Type B pancreatic cell (in vitro differentiated cells): Measurements from ENCODE around the gene LCAT. TPM values are rescaled to one million over a fixed set of nuclear protein-coding genes. Genes with fewer than 3 reads are reported as not detected.

Source experiments
- DNase-seq: peaks from one replicate; pipeline ENCODE4 v3.0.0; 2021; ENCODE audit warnings: mixed read lengths; ENCODE audit not compliant: unreplicated experiment; ENCODE audit errors: extremely low spot score
- H3K27ac Mint-ChIP-seq: 2 replicates; pipeline ENCODE4 v1.8.0; 2021; ENCODE audit warnings: mild to moderate bottlenecking, mixed read lengths
- H3K27me3 Mint-ChIP-seq: 2 replicates; pipeline ENCODE4 v1.8.0; 2021; ENCODE audit warnings: mixed read lengths
- H3K36me3 Mint-ChIP-seq: 2 replicates; pipeline ENCODE4 v1.8.0; 2021; ENCODE audit warnings: mixed read lengths
- H3K4me1 Mint-ChIP-seq: one replicate; pipeline ENCODE4 v1.8.0; 2021; ENCODE audit warnings: mixed read lengths; ENCODE audit not compliant: unreplicated experiment
- H3K4me3 Mint-ChIP-seq: 2 replicates; pipeline ENCODE4 v1.8.0; 2021; ENCODE audit warnings: mild to moderate bottlenecking, mixed read lengths
- H3K9me3 Mint-ChIP-seq: 2 replicates; pipeline ENCODE4 v1.8.0; 2021; ENCODE audit warnings: mixed read lengths
- CTCF ChIP-seq: fragments of 200-600 bp; sonication (generic); conservative IDR thresholded peaks from 2 replicates; pipeline ENCODE4 v1.5.0; 2021; ENCODE audit warnings: antibody characterized with exemption, mild to moderate bottlenecking
- total RNA-seq: library from RNA; stranded (reverse); gene quantifications from 2 replicates; pipeline ENCODE4 v1.2.1, GENCODE V29; 2021; ENCODE audit warnings: low replicate concordance

LCAT gene
- total RNA-seq, 1 donor from 2014 or later, result 26.1 TPM

GRCh38 chr16:67928561-67929364 lies 15.2 kb downstream of the LCAT start:
- H3K4me1 Mint-ChIP-seq, result no peaks in the 10 kb centered on the region
- no peaks in the 10 kb centered on the region for H3K36me3 Mint-ChIP-seq
- no peak overlapping the region for H3K4me3 Mint-ChIP-seq
- DNase-seq, result no peak
- H3K27ac Mint-ChIP-seq, result no peak overlapping the region
- H3K27me3 Mint-ChIP-seq, result no peaks in the 10 kb centered on the region
- H3K9me3 Mint-ChIP-seq, result no peaks in the 10 kb centered on the region
- peak; percentile 86 for TF ChIP-seq CTCF

DNA sequence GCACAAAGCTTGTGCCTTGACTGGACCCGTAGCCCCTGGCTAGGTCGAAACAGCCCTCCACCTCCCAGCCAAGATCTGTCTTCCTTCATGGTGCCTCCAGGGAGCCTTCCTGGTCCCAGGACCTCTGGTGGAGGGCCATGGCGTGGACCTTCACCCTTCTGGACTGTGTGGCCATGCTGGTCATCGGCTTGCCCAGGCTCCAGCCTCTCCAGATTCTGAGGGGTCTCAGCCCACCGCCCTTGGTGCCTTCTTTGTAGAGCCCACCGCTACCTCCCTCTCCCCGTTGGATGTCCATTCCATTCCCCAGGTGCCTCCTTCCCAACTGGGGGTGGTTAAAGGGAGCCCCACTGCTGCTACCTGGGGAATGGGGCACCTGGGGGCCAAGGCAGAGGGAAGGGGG lies 15.8 kb downstream of the LCAT start:
- H3K27ac Mint-ChIP-seq, result no peak overlapping the region
- no peak overlapping the region for H3K4me3 Mint-ChIP-seq
- no peak for DNase-seq
- peaks cover 2% of the 10 kb centered on the region for H3K4me1 Mint-ChIP-seq
- no peaks in the 10 kb centered on the region for H3K36me3 Mint-ChIP-seq
- H3K27me3 Mint-ChIP-seq, result no peaks in the 10 kb centered on the region
- TF ChIP-seq CTCF, result no peak
- H3K9me3 Mint-ChIP-seq, result no peaks in the 10 kb centered on the region

DNA sequence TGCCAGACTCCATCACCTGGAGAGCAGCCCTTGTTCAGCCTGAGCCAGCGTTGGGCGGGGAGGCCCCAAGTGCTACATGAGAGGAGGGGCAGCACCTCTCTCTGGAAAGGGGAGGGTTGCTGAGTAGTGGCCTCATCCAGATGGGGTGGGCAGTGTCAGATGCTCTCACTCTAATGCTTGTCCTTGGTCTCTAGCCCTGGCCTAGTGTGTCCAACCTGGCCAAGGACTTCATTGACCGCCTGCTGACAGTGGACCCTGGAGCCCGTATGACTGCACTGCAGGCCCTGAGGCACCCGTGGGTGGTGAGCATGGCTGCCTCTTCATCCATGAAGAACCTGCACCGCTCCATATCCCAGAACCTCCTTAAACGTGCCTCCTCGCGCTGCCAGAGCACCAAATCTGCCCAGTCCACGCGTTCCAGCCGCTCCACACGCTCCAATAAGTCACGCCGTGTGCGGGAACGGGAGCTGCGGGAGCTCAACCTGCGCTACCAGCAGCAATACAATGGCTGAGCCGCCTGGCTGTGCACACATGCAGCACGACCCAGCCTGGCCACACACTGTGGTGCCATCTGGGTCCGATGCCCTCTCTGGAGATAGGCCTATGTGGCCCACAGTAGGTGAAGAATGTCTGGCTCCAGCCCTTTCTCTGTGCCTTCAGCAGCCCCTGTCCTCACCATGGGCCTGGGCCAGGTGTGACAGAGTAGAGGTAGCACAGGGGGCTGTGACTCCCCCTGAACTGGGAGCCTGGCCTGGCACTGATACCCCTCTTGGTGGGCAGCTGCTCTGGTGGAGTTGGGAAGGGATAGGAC lies 16.6 kb downstream of the LCAT start:
- Mint-ChIP-seq H3K4me1 (peaks cover 7% of the 10 kb centered on the region), H3K9me3 (no peaks in the 10 kb centered on the region), H3K27me3 (no peaks in the 10 kb centered on the region), H3K36me3 (no peaks in the 10 kb centered on the region), H3K4me3 (no peak overlapping the region), H3K27ac (no peak overlapping the region)
- TF ChIP-seq CTCF, result no peak
- DNase-seq, result no peak

GRCh38 chr16:67926181-67926750 lies 17.7 kb downstream of the LCAT start:
- peaks cover 12% of the 10 kb centered on the region for H3K4me1 Mint-ChIP-seq

More at GRCh38 chr16:67926181-67926750, 17.7 kb downstream of the LCAT start:
- H3K9me3 Mint-ChIP-seq, result no peaks in the 10 kb centered on the region
- no peak for DNase-seq
- no peaks in the 10 kb centered on the region for H3K27me3 Mint-ChIP-seq
- H3K27ac Mint-ChIP-seq, result no peak overlapping the region
- no peaks in the 10 kb centered on the region for H3K36me3 Mint-ChIP-seq
- peak; percentile 32 for TF ChIP-seq CTCF
- H3K4me3 Mint-ChIP-seq, result no peak overlapping the region
